ENCODE data around the gene TRABD2B.

GRCh38 chr1:47717341-47717740 lies 279.8 kb downstream of the TRABD2B start:
- TF ChIP-seq REST (IDR thresholded peaks at IDR 0.05; ENCODE audit: unreplicated experiment) (no peak), EZH2phosphoT487 (IDR thresholded peaks at IDR 0.05; ENCODE audit: unreplicated experiment) (no peak), CTCF (conservative IDR thresholded peaks at IDR 0.05; ENCODE audit: low read depth in 2 of 2) (no peak), EZH2 (IDR thresholded peaks at IDR 0.05; ENCODE audit: low read depth, unreplicated experiment) (no peak), POLR2AphosphoS5 (IDR thresholded peaks at IDR 0.05; ENCODE audit: low read depth) (no peak), JUNB (IDR thresholded peaks at IDR 0.05; ENCODE audit: unreplicated experiment) (no peak), ZNF114 (CRISPR knock-in tag; IDR thresholded peaks at IDR 0.05) (no peak), NANOG (IDR thresholded peaks at IDR 0.05; ENCODE audit: borderline replicate concordance) (no peak), ZNF331 (CRISPR knock-in tag; IDR thresholded peaks at IDR 0.05; ENCODE audit: low read depth) (no peak), CREB1 (CRISPR knock-in tag; IDR thresholded peaks at IDR 0.05; ENCODE audit: low read depth) (no peak)
